Chondrocyte (in vitro differentiated cells): Measurements from ENCODE around the gene AURKAIP1. TPM values are rescaled to one million over a fixed set of nuclear protein-coding genes. Genes with fewer than 3 reads are reported as not detected.
A peak's percentile ranks its signal among the peaks of the same experiment; 100 is the strongest.

Experiments
- DNase-seq: peaks from one replicate; pipeline ENCODE4 v3.0.0; 2021; ENCODE audit warnings: mixed read lengths, low spot score
- H3K27ac Mint-ChIP-seq: one replicate; pipeline ENCODE4 v1.8.0; 2021; ENCODE audit warnings: mild to moderate bottlenecking, moderate library complexity, mixed read lengths; ENCODE audit not compliant: unreplicated experiment
- H3K27me3 Mint-ChIP-seq: 2 replicates; pipeline ENCODE4 v1.8.0; 2021; ENCODE audit warnings: low read depth, mixed read lengths
- H3K36me3 Mint-ChIP-seq: 2 replicates; pipeline ENCODE4 v1.8.0; 2021; ENCODE audit warnings: low read depth, mixed read lengths
- H3K4me1 Mint-ChIP-seq: 2 replicates; pipeline ENCODE4 v1.8.0; 2021; ENCODE audit warnings: low read depth, mild to moderate bottlenecking, mixed read lengths
- H3K4me3 Mint-ChIP-seq: one replicate; pipeline ENCODE4 v1.8.0; 2021; ENCODE audit warnings: mild to moderate bottlenecking, moderate library complexity, mixed read lengths; ENCODE audit not compliant: unreplicated experiment
- H3K9me3 Mint-ChIP-seq: 2 replicates; pipeline ENCODE4 v1.8.0; 2021; ENCODE audit warnings: low read depth, mixed read lengths
- CTCF ChIP-seq: fragments of 200-600 bp; sonication (generic); IDR thresholded peaks from 2 replicates; pipeline ENCODE4 v1.5.0; 2021; ENCODE audit warnings: antibody characterized with exemption, mild to moderate bottlenecking, moderate library complexity
- total RNA-seq: library from RNA; stranded (reverse); gene quantifications from 3 replicates; pipeline ENCODE4 v1.2.1, GENCODE V29; 2021

Gene AURKAIP1
- total RNA-seq, 1 donor from 2014 or later, result 89.0 TPM

- DNase-seq, result no peak
- H3K4me3 Mint-ChIP-seq, result no peak overlapping the region
- H3K27ac Mint-ChIP-seq, result no peak overlapping the region
- H3K27me3 Mint-ChIP-seq, result no peaks in the 10 kb centered on the region
- TF ChIP-seq CTCF, result no peak
- H3K36me3 Mint-ChIP-seq, result peaks cover 3% of the 10 kb centered on the region
- no peaks in the 10 kb centered on the region for H3K9me3 Mint-ChIP-seq
- peaks cover 24% of the 10 kb centered on the region for H3K4me1 Mint-ChIP-seq
These were observed 29.6 kb downstream of the AURKAIP1 start for GRCh38 chr1:1345384-1345783.

- peak; percentile 76 for TF ChIP-seq CTCF
- H3K4me1 Mint-ChIP-seq, result peaks cover 24% of the 10 kb centered on the region
- peak overlapping the region; percentile 45 for H3K27ac Mint-ChIP-seq
- H3K27me3 Mint-ChIP-seq, result no peaks in the 10 kb centered on the region
- H3K4me3 Mint-ChIP-seq, result no peak overlapping the region
- H3K9me3 Mint-ChIP-seq, result no peaks in the 10 kb centered on the region
- no peak for DNase-seq
- peaks cover 3% of the 10 kb centered on the region for H3K36me3 Mint-ChIP-seq
These were observed 30.2 kb downstream of the AURKAIP1 start for GRCh38 chr1:1344655-1345361.

GRCh38 chr1:1343811-1344421, 31.1 kb downstream of the AURKAIP1 start:
- no peaks in the 10 kb centered on the region for H3K9me3 Mint-ChIP-seq
- H3K4me3 Mint-ChIP-seq, result no peak overlapping the region
- H3K36me3 Mint-ChIP-seq, result peaks cover 3% of the 10 kb centered on the region
- no peak for DNase-seq
- H3K27ac Mint-ChIP-seq, result no peak overlapping the region
- TF ChIP-seq CTCF, result no peak
- H3K27me3 Mint-ChIP-seq, result no peaks in the 10 kb centered on the region
- peaks cover 24% of the 10 kb centered on the region for H3K4me1 Mint-ChIP-seq

GRCh38 chr1:1342584-1343115, 32.4 kb downstream of the AURKAIP1 start:
- peaks cover 3% of the 10 kb centered on the region for H3K36me3 Mint-ChIP-seq
- H3K27ac Mint-ChIP-seq, result no peak overlapping the region
- H3K4me1 Mint-ChIP-seq, result peaks cover 22% of the 10 kb centered on the region
- no peak for DNase-seq
- TF ChIP-seq CTCF, result no peak
- H3K27me3 Mint-ChIP-seq, result no peaks in the 10 kb centered on the region
- no peak overlapping the region for H3K4me3 Mint-ChIP-seq
- H3K9me3 Mint-ChIP-seq, result no peaks in the 10 kb centered on the region

GRCh38 chr1:1342061-1342562, 32.9 kb downstream of the AURKAIP1 start:
- Mint-ChIP-seq H3K36me3 (peaks cover 3% of the 10 kb centered on the region), H3K27ac (no peak overlapping the region)

More at GRCh38 chr1:1342061-1342562, 32.9 kb downstream of the AURKAIP1 start:
- Mint-ChIP-seq H3K4me3 (no peak overlapping the region), H3K9me3 (no peaks in the 10 kb centered on the region), H3K4me1 (peaks cover 17% of the 10 kb centered on the region), H3K27me3 (no peaks in the 10 kb centered on the region)
- no peak for TF ChIP-seq CTCF
- DNase-seq, result no peak
